GM12891 (cell line): ENCODE data around the gene PKD1L1.

Source experiments
- POLR2A ChIP-seq: IDR thresholded peaks from 2 replicates; pipeline ENCODE4 v1.6.1; 2011; ENCODE audit warnings: low read depth, low read length, control low read depth
- POLR2AphosphoS5 ChIP-seq: IDR thresholded peaks from 2 replicates; pipeline ENCODE4 v1.6.1; 2011; ENCODE audit warnings: low read depth, low read length, control low read depth

DNA sequence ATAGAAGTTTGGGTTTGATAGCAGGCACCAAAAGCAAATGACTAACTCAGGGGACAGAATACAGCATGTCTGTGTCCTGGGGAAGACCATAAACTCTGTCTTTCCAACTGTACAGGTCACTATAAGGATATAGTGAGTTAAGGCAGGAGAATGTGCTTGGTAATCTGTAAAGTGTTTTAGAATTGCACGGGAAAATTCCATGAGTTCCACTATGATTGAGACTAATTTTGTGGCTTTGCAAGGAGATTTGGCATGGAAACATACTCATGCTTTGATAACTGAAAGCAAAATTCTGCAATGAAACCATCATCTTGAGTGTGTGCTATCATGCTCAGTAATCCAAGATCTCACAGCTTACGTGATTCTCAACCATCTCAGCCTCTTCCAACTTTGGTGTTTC is 152.6 kb downstream of the PKD1L1 start:
- TF ChIP-seq POLR2A (no peak), POLR2AphosphoS5 (no peak)
